ENCODE results near the gene ARHGAP21.

Gene ARHGAP21

DNA sequence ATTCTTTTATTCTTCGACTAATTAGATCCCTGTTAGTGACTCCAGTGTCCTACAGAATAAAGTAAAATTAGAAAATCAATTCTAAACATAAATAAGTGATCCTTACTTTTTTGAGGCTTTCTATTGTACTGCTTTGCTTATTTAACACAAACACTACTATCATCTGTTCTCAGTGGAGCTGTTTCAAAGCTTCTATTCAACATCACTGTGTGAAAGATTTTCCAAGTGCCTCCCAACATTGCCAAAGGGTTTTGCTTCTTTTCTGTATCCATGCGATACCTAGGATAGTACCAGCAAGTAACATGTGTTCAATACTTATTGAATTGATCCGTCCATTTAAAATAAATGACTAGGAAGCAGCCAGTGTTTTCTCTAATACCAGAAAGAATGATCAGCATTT is 125.7 kb downstream of the ARHGAP21 start:
- in situ Hi-C loops (cut with MboI; ENCODE audit: low pct_unique_long_range_greater_than_20kb, low sequenced_read_pairs), result no loop called here
- no peak for DNase-seq

GRCh38 chr10:24597426-24597825 is 126.3 kb downstream of the ARHGAP21 start:
- DNase-seq, result no peak
- in situ Hi-C loops (cut with MboI; ENCODE audit: low pct_unique_long_range_greater_than_20kb, low sequenced_read_pairs), result no loop called here

GRCh38 chr10:24596217-24596930 is 127.3 kb downstream of the ARHGAP21 start:
- in situ Hi-C loops (cut with MboI; ENCODE audit: low pct_unique_long_range_greater_than_20kb, low sequenced_read_pairs), result no loop called here
- DNase-seq, result no peak

- in situ Hi-C loops (cut with MboI; ENCODE audit: low pct_unique_long_range_greater_than_20kb, low sequenced_read_pairs), result no loop called here
- no peak for DNase-seq
Measured at GRCh38 chr10:24590697-24591457, 132.8 kb downstream of the ARHGAP21 start.

- in situ Hi-C loops (cut with MboI; ENCODE audit: low pct_unique_long_range_greater_than_20kb, low sequenced_read_pairs), result no loop called here
Measured at GRCh38 chr10:24589265-24589664, 134.4 kb downstream of the ARHGAP21 start.

GRCh38 chr10:24579906-24580305 is 143.8 kb downstream of the ARHGAP21 start:
- DNase-seq, result no peak
- in situ Hi-C loops (cut with MboI; ENCODE audit: low pct_unique_long_range_greater_than_20kb, low sequenced_read_pairs), result no loop called here

More at GRCh38 chr10:24589265-24589664, 134.4 kb downstream of the ARHGAP21 start:
- DNase-seq, result no peak

DNA sequence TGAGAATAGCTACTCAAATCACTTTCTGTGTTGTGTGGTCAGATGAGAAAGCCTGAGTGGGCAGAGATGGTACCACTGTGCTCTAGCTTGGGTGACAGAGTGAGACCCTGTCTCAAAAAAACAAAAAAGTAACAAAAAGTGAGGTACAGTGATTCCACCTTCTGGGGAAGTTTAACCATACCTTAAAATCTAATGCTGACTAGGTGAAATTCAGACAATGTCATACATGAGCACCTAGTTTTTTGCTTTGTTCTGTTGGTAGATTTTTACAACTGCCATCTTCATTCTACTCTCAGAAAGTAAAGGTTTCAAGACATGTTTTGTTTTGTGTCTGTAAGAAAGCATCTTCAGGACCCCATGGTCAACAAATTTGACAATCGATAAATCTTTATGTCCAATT is 144.2 kb downstream of the ARHGAP21 start:
- no peak for DNase-seq
- in situ Hi-C loops (cut with MboI; ENCODE audit: low pct_unique_long_range_greater_than_20kb, low sequenced_read_pairs), result no loop called here

DNA sequence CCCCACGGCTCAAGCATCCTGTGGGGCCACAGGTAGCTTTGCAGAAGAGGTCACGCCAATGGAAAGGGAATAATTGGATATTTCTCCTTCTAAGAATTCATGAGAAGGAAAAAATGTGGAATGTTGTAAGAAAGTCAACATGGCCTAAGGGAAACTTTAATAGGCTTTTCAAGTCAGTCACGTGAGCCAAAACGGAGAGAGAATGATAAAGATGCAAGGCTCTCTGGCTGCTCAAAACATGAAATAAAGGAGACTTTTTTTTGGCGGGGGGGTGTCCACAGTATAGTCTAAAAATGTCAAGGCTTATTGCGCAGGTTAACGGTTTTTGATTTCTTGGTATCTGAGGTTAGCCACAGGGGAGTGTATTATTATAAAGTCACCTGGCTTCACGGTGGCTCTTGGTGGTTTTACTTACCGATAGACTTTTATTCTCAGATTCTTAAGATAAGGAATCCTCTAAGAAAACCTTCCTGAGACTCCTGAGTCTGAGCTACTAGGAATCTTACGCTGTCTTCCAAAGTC is 148.1 kb downstream of the ARHGAP21 start:
- in situ Hi-C loops (cut with MboI; ENCODE audit: low pct_unique_long_range_greater_than_20kb, low sequenced_read_pairs), result no loop called here
- DNase-seq, result no peak

GRCh38 chr10:24574578-24575155 is 149.0 kb downstream of the ARHGAP21 start:
- DNase-seq, result no peak
- in situ Hi-C loops (cut with MboI; ENCODE audit: low pct_unique_long_range_greater_than_20kb, low sequenced_read_pairs), result no loop called here

DNA sequence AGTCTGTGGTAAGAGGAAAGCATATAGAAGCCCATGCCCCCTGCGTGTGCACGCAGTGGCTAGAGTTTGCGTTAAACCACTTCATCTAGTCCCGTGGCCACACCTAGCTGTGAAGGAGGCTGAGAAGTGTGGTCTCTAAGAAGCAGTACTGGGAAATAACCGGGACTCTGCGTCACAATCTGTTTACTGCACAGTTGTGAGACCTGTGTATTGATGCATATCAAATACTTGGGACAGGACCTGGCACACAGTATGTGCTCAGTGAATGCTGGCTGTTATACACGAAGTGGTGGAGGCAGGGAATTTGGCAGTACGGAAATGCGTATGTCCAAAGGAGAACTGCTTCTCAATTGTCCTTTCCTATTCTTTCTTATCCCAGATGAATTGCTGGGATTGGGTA is 149.5 kb downstream of the ARHGAP21 start:
- DNase-seq, result no peak
- in situ Hi-C loops (cut with MboI; ENCODE audit: low pct_unique_long_range_greater_than_20kb, low sequenced_read_pairs), result no loop called here

DNA sequence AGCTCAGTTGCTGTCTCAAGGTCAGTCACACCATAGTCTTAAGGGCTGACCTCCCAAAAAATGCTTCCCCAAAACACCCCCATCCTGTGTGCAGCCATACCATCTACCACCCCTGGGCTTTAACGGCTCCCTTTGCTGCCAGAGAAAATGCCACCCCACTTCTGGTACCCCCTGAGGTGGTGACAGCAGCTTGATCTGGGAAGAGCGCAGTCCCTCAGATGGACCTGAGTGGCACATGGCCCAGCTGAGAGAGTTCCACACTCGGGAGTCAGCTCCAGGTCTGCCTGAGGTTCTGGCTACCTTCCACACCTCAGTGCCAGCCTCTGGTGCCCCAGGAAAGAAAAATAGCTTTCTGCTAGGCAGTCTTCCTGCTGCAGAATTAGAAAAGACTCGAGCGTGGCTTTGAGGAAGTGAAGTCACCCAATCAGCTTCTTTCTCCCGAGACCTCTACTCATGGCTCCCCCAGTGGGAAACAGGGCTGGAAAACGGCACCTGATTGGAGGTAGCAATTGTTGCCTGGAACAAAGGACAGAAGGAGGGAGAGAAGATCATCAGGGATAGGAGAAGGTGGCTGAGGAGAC is 151.7 kb downstream of the ARHGAP21 start:
- in situ Hi-C loops (cut with MboI; ENCODE audit: low pct_unique_long_range_greater_than_20kb, low sequenced_read_pairs), result no loop called here
- peak; percentile 8 for DNase-seq

GRCh38 chr10:24570658-24571426 is 152.8 kb downstream of the ARHGAP21 start:
- in situ Hi-C loops (cut with MboI; ENCODE audit: low pct_unique_long_range_greater_than_20kb, low sequenced_read_pairs), result no loop called here
- no peak for DNase-seq

GRCh38 chr10:24569828-24570657 is 153.6 kb downstream of the ARHGAP21 start:
- in situ Hi-C loops (cut with MboI; ENCODE audit: low pct_unique_long_range_greater_than_20kb, low sequenced_read_pairs), result no loop called here
- DNase-seq, result no peak

- no peak for DNase-seq
- in situ Hi-C loops (cut with MboI; ENCODE audit: low pct_unique_long_range_greater_than_20kb, low sequenced_read_pairs), result no loop called here
Measured at GRCh38 chr10:24569330-24569796, 154.3 kb downstream of the ARHGAP21 start.

- in situ Hi-C loops (cut with MboI; ENCODE audit: low pct_unique_long_range_greater_than_20kb, low sequenced_read_pairs), result no loop called here
Measured at GRCh38 chr10:24568042-24568441, 155.6 kb downstream of the ARHGAP21 start.

GRCh38 chr10:24561453-24561852 is 162.2 kb downstream of the ARHGAP21 start:
- in situ Hi-C loops (cut with MboI; ENCODE audit: low pct_unique_long_range_greater_than_20kb, low sequenced_read_pairs), result no loop called here
- no peak for DNase-seq

More at GRCh38 chr10:24568042-24568441, 155.6 kb downstream of the ARHGAP21 start:
- no peak for DNase-seq

DNA sequence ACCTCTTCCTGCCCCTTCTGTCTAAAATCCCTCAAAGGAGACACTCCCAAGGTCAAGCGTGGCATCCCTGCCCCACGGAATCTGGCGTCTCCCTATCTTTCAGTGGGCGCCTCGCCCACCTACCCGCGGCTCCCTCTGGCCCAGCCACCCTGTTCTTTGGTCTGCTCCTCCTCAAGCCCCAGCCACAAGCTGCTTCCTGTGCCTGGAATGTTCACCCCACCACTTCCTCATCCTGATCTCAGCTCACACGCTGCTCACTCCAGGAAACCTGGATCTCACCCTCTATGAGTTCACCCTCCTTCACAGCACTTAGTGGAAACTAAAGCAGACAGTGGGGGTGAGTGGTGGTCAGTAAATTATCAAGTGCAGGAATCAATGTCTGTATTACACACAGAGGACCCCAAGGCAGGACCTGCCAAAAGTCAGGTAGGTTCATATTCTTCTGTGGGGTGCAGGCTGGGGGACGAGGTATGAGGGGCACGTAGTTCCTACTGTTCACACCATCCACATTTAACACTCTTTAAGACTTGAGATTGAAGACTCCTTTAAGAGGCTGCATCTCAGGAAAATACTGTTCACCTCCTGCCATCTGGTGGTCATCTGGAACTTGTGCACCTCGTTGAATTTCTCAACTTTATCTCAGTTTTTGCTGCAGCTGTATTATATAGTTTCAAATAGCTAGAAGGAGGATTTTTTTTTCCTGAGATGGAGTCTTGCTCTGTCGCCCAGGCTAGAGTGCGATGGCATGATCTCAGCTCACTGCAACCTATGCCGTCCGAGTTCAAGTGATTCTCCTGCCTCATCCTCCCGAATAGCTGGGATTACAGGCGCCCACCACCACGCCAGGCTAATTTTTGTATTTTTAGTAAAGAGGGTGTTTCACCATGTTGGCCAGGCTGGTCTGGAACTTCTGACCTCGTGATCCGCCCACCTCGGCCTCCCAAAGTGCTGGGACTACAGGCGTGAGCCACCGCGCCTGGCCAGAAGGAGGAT is 166.6 kb downstream of the ARHGAP21 start:
- in situ Hi-C loops (cut with MboI; ENCODE audit: low pct_unique_long_range_greater_than_20kb, low sequenced_read_pairs), result no loop called here
- DNase-seq, result peak; percentile 71

Data from KBM-7 (cell line).